ENCODE results near the gene CCDC7. TPM values are rescaled to one million over a fixed set of nuclear protein-coding genes. Genes with fewer than 3 reads are reported as not detected.
"Not testable (repeated sequence)": the region's sequence is repeated elsewhere in the genome, so short reads cannot be mapped to it uniquely, and the experiment has no call there.

Gene CCDC7
- total RNA-seq, 1 experiment from 2014 or later = 3.6 TPM

DNA sequence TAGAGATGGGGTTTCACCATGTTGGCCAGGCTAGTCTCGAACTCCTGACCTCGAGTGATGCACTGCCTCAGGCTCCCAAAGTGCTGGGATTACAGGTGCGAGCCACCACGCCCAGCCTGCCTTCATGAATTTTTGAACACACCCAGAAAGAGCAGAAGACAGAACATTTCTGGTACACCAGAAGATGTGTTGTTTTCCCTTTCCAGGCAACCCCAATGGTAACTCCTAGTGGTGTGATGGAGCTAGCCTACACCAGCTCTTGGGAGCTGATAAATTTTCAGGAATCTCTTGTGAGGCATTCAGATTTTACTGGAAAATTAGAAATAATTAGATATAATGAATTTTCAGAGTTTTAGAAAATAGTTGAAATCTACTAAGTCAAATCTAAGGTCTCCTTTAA is 904 bp upstream of the CCDC7 start:
- in situ Hi-C loops (cut with HindIII; ENCODE audit: low sequenced_read_pairs) = no loop called here
- no peak for DNase-seq (ENCODE audit: low spot score)

- DNase-seq (ENCODE audit: low spot score) = peak; percentile 74
- in situ Hi-C loops (cut with HindIII; ENCODE audit: low sequenced_read_pairs) = no loop called here
Observed at GRCh38 chr10:32446536-32447406, 831 bp downstream of the CCDC7 start.

GRCh38 chr10:32454148-32454547 is 8.2 kb downstream of the CCDC7 start:
- no peak for DNase-seq (ENCODE audit: low spot score)
- in situ Hi-C loops (cut with HindIII; ENCODE audit: low sequenced_read_pairs) = no loop called here

GRCh38 chr10:32459051-32459698 is 13.2 kb downstream of the CCDC7 start:
- in situ Hi-C loops (cut with HindIII; ENCODE audit: low sequenced_read_pairs) = no loop called here
- DNase-seq (ENCODE audit: low spot score) = no peak

GRCh38 chr10:32461203-32461602 is 15.3 kb downstream of the CCDC7 start:
- in situ Hi-C loops (cut with HindIII; ENCODE audit: low sequenced_read_pairs) = no loop called here

GRCh38 chr10:32471232-32471631 is 25.3 kb downstream of the CCDC7 start:
- in situ Hi-C loops (cut with HindIII; ENCODE audit: low sequenced_read_pairs) = no loop called here
- DNase-seq (ENCODE audit: low spot score) = no peak

More at GRCh38 chr10:32461203-32461602, 15.3 kb downstream of the CCDC7 start:
- no peak for DNase-seq (ENCODE audit: low spot score)

- in situ Hi-C loops (cut with HindIII; ENCODE audit: low sequenced_read_pairs) = no loop called here
- no peak for DNase-seq (ENCODE audit: low spot score)
Observed at GRCh38 chr10:32477499-32477898, 31.6 kb downstream of the CCDC7 start.

- DNase-seq (ENCODE audit: low spot score) = no peak
- in situ Hi-C loops (cut with HindIII; ENCODE audit: low sequenced_read_pairs) = no loop called here
Observed at GRCh38 chr10:32481606-32482005, 35.7 kb downstream of the CCDC7 start.

DNA sequence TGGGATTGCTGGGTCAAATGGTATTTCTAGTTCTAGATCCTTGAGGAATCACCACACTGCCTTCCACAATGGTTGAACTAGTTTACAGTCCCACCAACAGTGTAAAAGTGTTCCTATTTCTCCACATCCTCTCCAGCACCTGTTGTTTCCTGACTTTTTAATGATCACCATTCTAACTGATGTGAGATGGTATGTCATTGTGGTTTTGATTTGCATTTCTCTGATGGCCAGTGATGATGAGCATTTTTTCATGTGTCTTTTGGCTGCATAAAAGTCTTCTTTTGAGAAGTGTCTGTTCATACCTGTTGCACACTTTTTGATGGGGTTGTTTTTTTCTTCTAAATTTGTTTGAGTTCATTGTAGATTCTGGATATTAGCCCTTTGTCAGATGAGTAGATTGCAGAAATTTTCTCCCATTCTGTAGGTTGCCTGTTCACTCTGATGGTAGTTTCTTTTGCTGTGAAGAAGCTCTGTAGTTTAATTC is 37.1 kb downstream of the CCDC7 start:
- DNase-seq (ENCODE audit: low spot score); in situ Hi-C loops (cut with HindIII; ENCODE audit: low sequenced_read_pairs): not testable (repeated sequence)

DNA sequence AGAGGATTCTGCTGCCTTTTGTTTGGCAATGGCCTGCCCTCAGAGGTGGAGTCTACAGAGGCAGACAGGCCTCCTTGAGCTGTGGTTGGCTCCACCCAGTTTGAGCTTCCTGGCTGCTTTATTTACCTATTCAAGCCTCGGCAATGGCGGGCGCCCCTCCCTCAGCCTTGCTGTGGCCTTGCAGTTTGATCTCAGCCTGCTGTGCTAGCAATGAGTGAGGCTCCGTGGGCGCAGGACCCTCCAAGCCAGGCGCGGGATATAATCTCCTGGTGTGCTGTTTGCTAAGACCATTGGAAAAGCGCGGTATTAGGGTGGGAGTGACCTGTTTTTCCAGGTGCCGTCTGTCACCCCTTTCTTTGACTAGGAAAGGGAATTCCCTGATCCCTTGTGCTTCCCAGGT is 42.1 kb downstream of the CCDC7 start:
- DNase-seq (ENCODE audit: low spot score); in situ Hi-C loops (cut with HindIII; ENCODE audit: low sequenced_read_pairs): not testable (repeated sequence)

DNA sequence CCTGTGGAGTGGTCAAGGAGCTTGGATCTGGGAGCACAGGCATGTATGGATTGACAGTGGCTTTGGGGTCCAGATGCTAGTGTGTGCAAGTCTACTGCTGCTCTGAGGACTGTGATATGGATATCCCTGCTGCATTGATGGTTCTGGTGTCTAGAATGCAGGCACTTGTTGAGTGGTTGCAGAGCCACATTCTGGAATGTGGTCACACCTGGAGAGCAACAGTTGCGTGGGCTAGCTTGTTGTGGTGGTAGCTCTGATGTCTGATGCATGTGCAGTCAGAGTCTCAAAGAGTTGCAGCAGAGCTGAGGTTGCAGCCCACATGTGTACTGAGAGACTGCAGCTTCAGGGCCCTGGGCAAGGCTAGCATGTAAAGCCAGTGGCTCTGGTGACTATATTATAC is 43.2 kb downstream of the CCDC7 start:
- DNase-seq (ENCODE audit: low spot score) = no peak
- in situ Hi-C loops (cut with HindIII; ENCODE audit: low sequenced_read_pairs) = no loop called here

DNA sequence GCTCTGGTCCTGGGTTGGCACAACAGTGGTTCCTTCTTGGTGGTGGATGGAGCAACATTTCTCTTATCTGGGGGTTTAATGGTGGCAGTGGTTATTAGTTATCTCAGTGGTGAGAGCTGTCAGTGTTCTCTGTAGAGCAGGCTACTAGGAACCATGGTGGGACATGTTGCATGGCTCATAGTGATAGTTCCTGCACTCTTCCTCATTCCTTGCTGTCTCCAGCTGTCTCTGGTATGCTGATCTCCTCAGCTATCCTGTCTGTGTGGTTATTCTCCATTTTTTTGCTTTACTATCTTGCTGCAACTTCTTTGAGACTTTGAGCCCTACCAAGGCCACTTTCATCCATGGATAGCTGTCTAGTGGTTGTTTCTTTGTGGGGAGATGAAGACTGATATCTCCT is 44.0 kb downstream of the CCDC7 start:
- DNase-seq (ENCODE audit: low spot score) = no peak
- in situ Hi-C loops (cut with HindIII; ENCODE audit: low sequenced_read_pairs) = no loop called here

DNA sequence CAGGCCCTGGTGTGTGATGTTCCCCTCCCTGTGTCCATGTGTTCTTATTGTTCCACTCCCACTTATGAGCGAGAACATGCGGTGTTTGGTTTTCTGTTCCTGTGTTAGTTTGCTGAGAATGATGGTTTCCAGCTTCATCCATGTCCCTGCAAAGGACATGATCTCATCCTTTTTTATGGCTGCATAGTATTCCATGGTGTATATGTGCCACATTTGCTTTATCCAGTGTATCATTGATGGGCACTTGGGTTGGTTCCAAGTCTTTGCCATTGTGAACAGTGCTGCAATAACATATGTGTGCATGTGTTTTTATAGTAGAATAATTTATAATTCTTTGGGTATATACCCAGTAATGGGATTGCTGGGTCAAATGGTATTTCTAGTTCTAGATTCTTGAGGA is 48.6 kb downstream of the CCDC7 start:
- DNase-seq (ENCODE audit: low spot score); in situ Hi-C loops (cut with HindIII; ENCODE audit: low sequenced_read_pairs): not testable (repeated sequence)

GRCh38 chr10:32500136-32500535 is 54.2 kb downstream of the CCDC7 start:
- DNase-seq (ENCODE audit: low spot score); in situ Hi-C loops (cut with HindIII; ENCODE audit: low sequenced_read_pairs): not testable (repeated sequence)

- in situ Hi-C loops (cut with HindIII; ENCODE audit: low sequenced_read_pairs) = no loop called here
- DNase-seq (ENCODE audit: low spot score) = no peak
Observed at GRCh38 chr10:32501906-32502305, 56.0 kb downstream of the CCDC7 start.

DNA sequence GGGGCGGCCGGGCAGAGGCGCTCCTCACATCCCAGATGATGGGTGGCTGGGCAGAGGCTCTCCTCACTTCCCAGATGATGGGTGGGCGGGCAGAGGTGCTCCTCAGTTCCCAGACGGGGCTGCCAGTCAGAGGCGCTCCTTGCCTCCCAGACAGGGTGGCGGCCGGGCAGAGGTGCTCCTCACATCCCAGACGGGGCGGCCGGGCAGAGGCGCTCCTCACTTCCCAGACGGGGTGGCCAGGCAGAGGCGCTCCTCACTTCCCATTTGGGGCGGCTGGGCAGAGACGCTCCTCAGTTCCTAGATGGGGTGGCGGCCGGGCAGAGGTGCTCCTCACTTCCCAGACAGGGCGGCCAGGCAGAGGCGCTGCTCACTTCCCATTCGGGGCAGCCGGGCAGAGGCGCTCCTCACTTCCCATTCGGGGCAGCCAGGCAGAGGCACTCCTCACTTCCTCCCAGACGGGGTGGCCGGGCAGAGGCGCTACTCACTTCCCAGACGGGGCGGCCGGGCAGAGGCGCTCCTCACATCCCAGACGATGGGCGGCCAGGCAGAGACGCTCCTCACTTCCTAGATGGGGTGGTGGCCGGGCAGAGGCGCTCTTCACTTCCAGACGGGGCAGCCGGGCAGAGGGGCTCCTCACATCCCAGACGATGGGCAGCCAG is 60.0 kb downstream of the CCDC7 start:
- DNase-seq (ENCODE audit: low spot score); in situ Hi-C loops (cut with HindIII; ENCODE audit: low sequenced_read_pairs): not testable (repeated sequence)

DNA sequence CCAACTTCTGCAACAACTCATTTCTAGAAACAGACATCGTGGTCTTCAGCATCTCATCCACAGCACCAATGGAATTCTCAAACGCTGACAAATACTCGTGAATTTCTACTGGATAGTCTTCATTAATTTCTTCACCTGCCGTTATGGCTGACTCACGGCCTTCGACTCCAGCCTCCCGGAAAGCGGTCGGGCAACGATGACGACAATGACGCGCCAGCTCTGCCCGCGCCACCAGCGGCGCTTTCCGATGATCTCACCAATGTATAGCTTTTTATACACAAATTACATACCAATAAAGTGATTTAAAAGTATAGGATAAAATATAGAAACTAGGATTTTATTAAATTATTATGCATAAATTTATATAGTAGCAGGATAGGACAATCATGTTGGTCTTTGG is 65.7 kb downstream of the CCDC7 start:
- no peak for DNase-seq (ENCODE audit: low spot score)
- in situ Hi-C loops (cut with HindIII; ENCODE audit: low sequenced_read_pairs) = no loop called here

GRCh38 chr10:32516567-32517495 is 70.9 kb downstream of the CCDC7 start:
- in situ Hi-C loops (cut with HindIII; ENCODE audit: low sequenced_read_pairs) = no loop called here
- no peak for DNase-seq (ENCODE audit: low spot score)

- DNase-seq (ENCODE audit: low spot score) = no peak
- in situ Hi-C loops (cut with HindIII; ENCODE audit: low sequenced_read_pairs) = no loop called here
Observed at GRCh38 chr10:32530231-32530630, 84.3 kb downstream of the CCDC7 start.
